Measurements from ENCODE around the gene GPER1.
A peak's percentile ranks its signal among the peaks of the same experiment; 100 is the strongest.
"Not testable (repeated sequence)": the region's sequence is repeated elsewhere in the genome, so short reads cannot be mapped to it uniquely, and the experiment has no call there.

The GPER1 gene

DNA sequence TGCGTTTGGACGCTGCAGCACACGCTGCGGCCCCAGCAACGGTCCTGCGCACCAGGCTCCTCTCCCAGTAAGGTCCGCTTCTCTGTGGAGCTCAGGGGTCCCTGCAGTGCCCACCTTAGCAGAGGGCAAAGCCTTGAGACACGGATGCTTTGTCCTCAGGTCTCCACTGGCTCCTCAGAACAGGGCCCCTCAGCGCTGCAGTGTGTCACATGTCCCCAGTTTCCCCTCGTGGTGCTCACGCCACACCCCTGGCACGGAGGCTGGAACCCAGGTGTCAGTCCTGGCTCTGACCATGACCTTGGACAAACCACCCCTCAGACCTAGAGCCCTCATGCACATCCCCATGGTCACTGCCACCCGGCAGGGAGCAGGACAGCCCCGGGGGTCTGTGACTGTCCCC lies 19.9 kb upstream of the GPER1 start:
- DNase-seq (ENCODE audit: low read depth in 2 of 2) = no peak

GRCh38 chr7:1068619-1069018 lies 19.3 kb upstream of the GPER1 start:
- no peak for DNase-seq (ENCODE audit: low read depth in 2 of 2)

DNA sequence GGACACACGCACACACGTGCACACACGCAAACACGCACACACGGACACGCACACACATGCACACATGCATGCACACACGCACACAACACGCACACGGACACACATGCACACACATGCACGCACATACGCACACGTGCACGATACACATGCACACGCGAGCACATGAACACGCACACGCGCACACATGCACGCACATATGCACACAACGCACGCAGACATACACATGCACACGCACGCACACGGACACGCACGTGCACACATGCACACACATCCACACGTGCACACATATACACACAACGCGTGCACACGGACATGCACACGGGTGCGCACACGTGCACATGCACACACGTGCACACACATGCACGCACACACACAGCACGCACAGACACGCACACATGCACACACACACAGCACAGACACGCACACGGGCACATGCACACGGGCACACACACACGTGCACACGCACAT lies 17.3 kb upstream of the GPER1 start:
- DNase-seq (ENCODE audit: low read depth in 2 of 2) = no peak

DNA sequence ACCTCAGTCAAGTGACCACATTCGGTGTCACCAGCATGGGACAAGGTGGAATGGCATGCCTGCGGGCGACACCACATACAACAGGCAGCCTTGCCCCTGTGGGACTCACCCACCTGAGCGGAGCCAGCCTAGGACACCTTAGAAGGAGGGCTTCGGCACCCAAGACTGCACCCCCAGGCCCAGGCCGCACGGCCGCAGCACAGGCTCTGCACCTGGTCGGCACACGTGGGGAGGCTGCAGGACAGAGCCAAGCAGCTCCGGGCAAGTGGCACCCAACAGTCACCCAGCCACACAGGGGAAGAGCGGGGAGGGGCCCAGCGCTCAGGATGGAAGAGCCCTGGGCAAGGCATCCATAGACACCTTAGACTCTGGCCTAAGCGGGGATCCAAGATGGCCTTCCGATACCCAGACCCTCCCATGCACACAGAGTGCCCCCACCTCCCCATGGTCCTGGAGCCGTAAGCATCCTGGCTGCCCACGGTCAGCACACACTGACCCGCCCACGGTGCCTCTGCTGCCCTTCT lies 16.1 kb upstream of the GPER1 start:
- DNase-seq (ENCODE audit: low read depth in 2 of 2) = no peak

DNA sequence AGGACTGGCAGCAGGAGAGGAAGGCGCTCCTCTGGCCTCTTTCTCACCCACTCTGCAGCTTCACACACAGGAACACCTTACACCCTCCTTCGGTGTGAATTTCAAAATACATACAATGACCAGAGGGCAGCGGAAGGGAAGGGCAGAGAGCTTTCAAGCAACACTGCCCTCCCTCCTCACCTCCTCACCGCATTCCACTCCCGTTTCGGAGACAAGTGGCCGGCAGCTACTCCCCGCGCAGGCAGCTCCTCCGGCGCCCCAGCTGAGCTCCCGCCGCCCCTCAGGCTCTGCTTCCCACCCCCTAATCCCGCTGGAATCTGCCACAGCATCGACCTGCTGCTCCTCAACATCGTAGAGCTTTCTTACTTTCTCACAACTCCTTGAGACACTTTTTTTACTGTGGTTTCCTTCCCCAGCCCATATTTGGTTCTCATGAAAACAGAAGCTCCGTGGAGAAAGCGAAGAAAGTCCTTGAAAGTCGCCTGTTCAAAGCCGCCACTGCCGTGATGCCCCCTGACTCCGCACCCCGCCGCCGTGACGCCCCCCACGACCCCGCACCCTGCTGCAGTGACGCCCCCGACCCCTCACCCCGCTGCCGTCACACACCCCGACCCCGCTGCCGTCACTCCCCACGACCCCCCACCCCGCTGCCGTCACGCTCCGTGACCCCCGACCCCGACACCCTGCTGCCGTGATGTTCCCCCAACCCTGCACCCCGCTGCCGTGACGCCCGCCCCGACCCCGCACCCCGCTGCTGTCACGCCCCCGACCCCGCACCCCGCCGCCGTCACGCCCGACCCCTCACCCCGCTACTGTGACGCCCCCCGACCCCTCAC lies 14.6 kb upstream of the GPER1 start:
- DNase-seq (ENCODE audit: low read depth in 2 of 2) = no peak

DNA sequence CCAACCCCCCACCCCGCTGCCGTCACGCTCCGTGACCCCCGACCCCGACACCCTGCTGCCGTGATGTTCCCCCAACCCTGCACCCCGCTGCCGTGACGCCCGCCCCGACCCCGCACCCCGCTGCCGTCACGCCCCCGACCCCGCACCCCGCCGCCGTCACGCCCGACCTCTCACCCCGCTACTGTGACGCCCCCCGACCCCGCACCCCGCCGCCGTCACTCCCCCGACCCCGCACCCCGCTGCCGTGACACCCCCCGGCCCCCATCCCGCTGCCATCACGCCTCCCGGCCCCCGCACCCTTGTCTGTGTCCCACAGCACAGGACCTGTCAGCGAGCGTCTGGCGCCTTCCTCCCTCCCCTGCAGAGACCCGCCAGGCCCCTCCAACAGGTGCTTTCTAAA lies 13.9 kb upstream of the GPER1 start:
- DNase-seq (ENCODE audit: low read depth in 2 of 2) = not testable (repeated sequence)

- no peak for DNase-seq (ENCODE audit: low read depth in 2 of 2)
These were observed 13.1 kb upstream of the GPER1 start for GRCh38 chr7:1074593-1075431.

DNA sequence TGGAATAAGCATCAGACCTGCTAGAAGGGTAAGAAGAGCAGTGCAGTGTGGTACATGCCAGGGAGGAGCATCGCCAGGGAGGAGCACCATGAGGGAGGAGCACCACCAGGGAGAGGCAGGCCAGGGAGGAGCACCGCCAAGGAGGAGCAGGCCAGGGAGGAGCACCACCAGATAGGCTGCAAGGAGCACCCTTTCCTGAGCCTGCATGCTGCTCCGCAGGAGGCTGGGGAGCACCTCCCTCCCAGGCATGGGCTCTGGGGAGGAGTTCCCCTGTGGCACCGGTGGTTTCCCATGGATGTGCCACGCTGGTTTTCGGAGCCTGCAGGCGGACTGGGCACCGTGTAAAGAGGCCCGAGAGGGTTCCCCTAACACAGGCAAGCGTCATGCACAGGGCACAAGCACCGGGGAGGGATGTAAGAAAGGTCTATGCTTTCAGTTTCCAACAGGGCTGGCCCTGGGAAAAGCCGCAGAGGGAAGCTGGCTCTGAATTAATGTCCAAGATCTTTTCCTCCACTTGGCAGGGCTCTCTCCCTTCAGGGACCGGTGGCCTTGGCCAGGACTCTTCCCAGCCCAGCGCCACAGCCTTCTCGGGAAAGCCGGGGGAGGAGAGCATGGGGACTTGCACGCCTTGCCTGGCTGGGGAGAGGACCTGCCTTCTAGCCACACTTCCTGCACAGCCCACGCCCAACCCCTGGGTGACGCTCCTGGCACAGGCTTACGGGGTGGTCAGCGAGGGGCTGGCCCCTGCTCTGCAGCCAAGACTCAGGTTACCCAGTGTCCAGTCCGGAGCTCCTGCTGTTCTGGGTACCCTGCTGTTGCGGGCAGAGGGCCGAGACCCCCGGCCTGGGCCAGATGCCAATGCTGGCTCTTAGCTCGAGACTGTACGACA lies 11.5 kb upstream of the GPER1 start:
- DNase-seq (ENCODE audit: low read depth in 2 of 2) = no peak

DNA sequence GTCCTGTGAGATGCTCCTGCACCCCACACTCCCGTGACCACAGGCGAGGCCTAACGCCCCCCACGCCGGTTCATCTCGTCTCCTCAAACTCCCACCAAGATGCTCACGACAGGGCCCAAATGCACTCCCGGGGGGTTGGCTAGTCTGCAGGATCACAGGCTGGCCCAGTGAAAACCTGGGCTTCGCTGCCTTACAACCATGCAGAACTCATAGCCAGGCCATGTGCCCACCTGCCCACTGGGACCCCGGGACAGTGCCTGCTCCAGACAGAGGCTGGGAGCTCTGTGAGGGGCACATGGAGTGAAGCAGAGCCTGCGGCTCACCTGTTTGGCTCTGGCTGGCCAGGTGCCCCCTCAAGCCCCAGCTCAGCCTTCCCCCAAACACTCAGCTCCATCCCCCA lies 9.4 kb upstream of the GPER1 start:
- no peak for DNase-seq (ENCODE audit: low read depth in 2 of 2)

DNA sequence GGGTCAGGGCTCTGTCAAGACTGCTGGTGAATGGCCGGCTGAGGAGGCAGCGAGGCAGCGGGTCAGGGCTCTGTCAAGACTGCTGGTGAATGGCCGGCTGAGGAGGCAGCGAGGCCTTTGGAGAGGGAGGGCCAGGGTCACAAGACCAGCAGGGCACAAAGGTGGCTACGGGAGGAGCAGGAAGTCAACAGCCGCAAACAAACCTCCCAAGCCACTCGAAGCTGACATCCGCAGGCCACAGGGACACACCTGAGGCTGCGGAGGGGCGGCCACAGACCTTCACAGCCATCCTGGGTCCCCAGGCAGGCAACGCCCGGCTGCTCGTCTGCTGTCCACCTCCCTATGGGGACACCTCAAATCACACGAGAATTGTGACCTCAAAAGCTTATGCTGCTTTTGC lies 8.9 kb upstream of the GPER1 start:
- DNase-seq (ENCODE audit: low read depth in 2 of 2) = no peak

DNA sequence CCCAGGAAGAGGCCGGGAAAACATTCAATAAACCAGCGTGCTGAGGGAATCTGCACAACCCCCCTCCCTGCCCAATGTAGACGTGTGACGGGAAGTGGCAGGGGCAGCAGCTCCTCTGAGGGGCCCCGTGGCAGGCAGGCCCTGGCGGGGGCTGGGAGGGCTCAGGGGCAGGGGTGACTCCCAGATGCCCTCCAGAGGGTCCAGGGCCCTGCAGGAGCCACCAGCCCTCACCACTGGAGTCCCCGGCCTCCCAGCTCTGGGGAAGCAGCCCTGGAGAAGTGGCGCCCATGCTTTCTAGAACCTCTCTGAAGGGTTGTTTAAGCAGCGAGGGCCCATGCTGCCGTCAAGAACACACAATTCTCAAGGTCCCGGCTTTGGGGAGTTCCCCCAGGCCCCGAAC lies 8.4 kb upstream of the GPER1 start:
- no peak for DNase-seq (ENCODE audit: low read depth in 2 of 2)

- no peak for DNase-seq (ENCODE audit: low read depth in 2 of 2)
These were observed 7.5 kb upstream of the GPER1 start for GRCh38 chr7:1080252-1080920.

GRCh38 chr7:1080921-1081255 lies 7.0 kb upstream of the GPER1 start:
- no peak for DNase-seq (ENCODE audit: low read depth in 2 of 2)

DNA sequence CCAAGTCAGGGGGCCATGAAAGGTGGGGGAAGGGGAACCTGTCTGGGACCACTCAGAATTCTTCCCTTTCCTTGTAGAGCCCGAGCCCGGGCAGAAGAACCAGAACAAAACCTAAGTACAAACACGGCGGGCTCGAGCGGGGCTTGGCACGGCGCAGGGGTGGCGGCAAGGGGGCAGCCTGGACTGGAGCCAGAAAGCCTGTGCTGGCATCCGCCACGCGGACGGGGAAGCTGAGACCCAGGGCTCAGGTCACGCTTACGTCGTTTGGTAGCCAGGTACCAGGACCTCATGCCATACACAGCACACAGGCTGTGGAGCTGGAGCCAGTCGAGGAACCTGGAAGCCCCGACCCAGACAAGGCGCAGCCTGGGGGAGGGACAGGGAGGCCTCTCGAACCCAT lies 6.6 kb upstream of the GPER1 start:
- no peak for DNase-seq (ENCODE audit: low read depth in 2 of 2)

GRCh38 chr7:1081931-1082401 lies 5.9 kb upstream of the GPER1 start:
- DNase-seq (ENCODE audit: low read depth in 2 of 2) = no peak

- DNase-seq (ENCODE audit: low read depth in 2 of 2) = no peak
These were observed 3.9 kb upstream of the GPER1 start for GRCh38 chr7:1083729-1084657.

- DNase-seq (ENCODE audit: low read depth in 2 of 2) = no peak
These were observed 2.6 kb upstream of the GPER1 start for GRCh38 chr7:1085266-1085665.

DNA sequence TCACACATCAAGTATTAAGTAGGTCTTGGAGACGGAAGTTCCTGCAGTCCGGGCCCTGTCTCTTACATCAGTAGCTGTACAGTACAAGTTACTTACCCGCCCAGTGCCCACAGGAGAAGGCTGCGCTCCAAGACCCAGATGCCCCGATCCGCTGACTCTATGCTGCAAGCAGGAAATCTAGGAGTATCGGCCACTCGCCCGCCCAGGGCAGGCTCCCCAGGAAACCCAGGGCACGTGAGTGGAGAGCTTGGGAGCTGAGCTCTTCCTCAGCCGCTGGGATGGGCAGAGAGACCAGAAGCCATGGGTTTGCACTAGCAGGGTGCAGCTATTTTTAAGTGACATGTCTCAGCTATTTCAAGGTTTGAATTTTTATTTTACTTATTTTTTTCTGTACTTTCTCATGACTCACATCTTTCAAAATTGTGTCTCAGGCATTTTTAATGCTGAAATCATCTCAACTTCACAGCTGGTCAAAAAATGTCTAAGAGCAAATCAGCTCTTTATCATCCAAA lies 1.9 kb upstream of the GPER1 start:
- DNase-seq (ENCODE audit: low read depth in 2 of 2) = no peak

DNA sequence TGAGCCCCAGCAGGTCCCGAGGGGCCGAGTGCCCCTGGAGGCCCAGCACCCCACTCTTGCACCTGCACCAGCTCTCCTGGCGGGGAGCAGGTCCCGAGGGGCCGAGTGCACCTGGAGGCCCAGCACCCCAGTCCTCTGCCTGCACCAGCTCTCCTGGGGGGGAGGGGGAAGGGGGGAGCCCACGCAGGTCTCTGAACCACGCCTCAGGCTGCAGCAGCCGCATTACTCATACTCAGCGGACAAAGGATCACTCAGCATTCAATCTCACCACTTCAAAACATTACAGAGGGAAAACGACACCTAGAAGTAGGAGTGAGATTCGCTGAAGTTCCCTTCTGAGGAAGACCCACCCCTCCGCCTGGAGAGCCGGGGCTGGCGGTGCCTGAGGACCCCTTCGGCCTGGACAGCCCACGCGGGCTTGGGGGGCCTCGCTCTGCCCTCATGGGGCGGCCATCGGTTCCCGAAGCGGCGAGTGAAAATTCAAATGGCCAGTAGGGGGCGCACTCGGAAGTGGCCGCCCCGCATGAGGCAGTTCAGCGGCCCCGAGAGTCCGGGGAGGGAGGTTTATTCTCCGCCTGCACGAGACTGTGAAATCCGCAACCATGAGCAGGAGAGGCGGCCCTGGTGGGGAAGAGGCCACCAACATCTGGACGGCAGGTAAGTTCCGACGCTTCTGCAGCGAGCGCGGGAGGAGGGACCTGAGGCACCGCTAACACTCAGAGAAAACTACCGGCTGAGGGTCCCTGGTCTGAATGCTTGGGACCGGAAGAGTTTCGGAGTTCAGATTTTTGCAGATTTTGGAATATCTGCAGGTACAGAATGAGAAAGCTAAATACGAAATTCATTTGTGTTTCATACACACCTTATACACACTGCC lies 1.1 kb upstream of the GPER1 start:
- DNase-seq (ENCODE audit: low read depth in 2 of 2) = peak; percentile 29 to 69

Data from stimulated activated CD4-positive, alpha-beta T cell treated with anti-CD3 and anti-CD28 coated beads, Interleukin-1b, Interleukin-23, amount 100 ng/mL, for 1 hour (primary cell).